BJ (cell line): Measurements from ENCODE around the gene MBTD1. TPM values are rescaled to one million over a fixed set of nuclear protein-coding genes. Genes with fewer than 3 reads are reported as not detected.

Experiments
- CTCF ChIA-PET: fragments of 350-600 bp; formaldehyde crosslinking; extraction: SDS; loops from one replicate; lab custom pipeline; 2021; ENCODE audit warnings: antibody characterized with exemption, inconsistent platforms; lab: Yijun Ruan, JAX
- POLR2A ChIA-PET: fragments of 300-600 bp; sonication (Branson Sonifier 250); formaldehyde crosslinking; extraction: SDS; loops from one replicate; lab custom pipeline; 2021; ENCODE audit warnings: antibody characterized with exemption; lab: Charles Lee
- DNase-seq: peaks from one replicate; pipeline ENCODE4 v3.0.0-alpha.2; 2011; ENCODE audit warnings: low read depth
- H3K27me3 ChIP-seq: 2 replicates; pipeline ENCODE4 v1.6.0; 2011; ENCODE audit warnings: low read length; ENCODE audit not compliant: control insufficient read depth, insufficient read depth
- H3K36me3 ChIP-seq: 2 replicates; pipeline ENCODE4 v1.5.1; 2011; ENCODE audit warnings: low read length; ENCODE audit not compliant: control insufficient read depth, insufficient read depth
- H3K4me3 ChIP-seq: 2 replicates; pipeline ENCODE4 v1.5.1; 2011; ENCODE audit warnings: low read depth, mild to moderate bottlenecking, control low read depth, low read length
- CTCF ChIP-seq: IDR thresholded peaks from 2 replicates; pipeline ENCODE4 v1.5.1; 2011; ENCODE audit warnings: low read depth, mild to moderate bottlenecking, control low read depth, inconsistent platforms, low read length, moderate library complexity; ENCODE audit not compliant: insufficient read depth
- polyA plus RNA-seq: library from polyadenylated mRNA; depleted of rRNA; stranded (reverse); fragments of >200 nt; gene quantifications from 2 replicates; pipeline ENCODE4 v1.2.3, GENCODE V29; 2011

The MBTD1 gene
- polyA plus RNA-seq, 1 experiment = 2.8 TPM

GRCh38 chr17:51166987-51167931 lies 92.6 kb downstream of the MBTD1 start:
- CTCF ChIA-PET = interaction anchor here (0.9 to 1.1 kb wide), 2 partner anchors 12 to 24 kb away, joined by 3 to 4 read pairs; no protein-coding TSS in a partner anchor
- no peak for DNase-seq
- POLR2A ChIA-PET = no interaction called here

GRCh38 chr17:51166198-51166986 lies 93.5 kb downstream of the MBTD1 start, which contains the start of gene NME2:
TSS of gene NME2 (plus strand) at chr17:51166411. CDS start at chr17:51166831, 420 bp downstream.
- no peak for TF ChIP-seq CTCF
- CTCF ChIA-PET = interaction anchor here (0.8 to 1.3 kb wide), 4 partner anchors 12 to 168 kb away, joined by 3 read pairs; no protein-coding TSS in a partner anchor
- Histone ChIP-seq H3K4me3 (peak within 1 kb of the TSS; percentile 90), H3K36me3 (peaks cover 15% of the 10 kb centered on the region), H3K27me3 (no peaks in the 10 kb centered on the region)
- DNase-seq = no peak
- POLR2A ChIA-PET = no interaction called here

More at GRCh38 chr17:51166987-51167931, 92.6 kb downstream of the MBTD1 start:
- H3K27me3 ChIP-seq = no peaks in the 10 kb centered on the region
- peak overlapping the region; percentile 90 for H3K4me3 ChIP-seq
- peak; percentile 89 for TF ChIP-seq CTCF
- peaks cover 13% of the 10 kb centered on the region for H3K36me3 ChIP-seq

GRCh38 chr17:51165680-51166197 lies 94.1 kb downstream of the MBTD1 start:
- no peak for TF ChIP-seq CTCF
- Histone ChIP-seq H3K36me3 (peaks cover 14% of the 10 kb centered on the region), H3K4me3 (peak overlapping the region; percentile 90), H3K27me3 (no peaks in the 10 kb centered on the region)
- ChIA-PET POLR2A (no interaction called here), CTCF (interaction anchor here (0.6 to 1.3 kb wide), 7 partner anchors 11 to 167 kb away, joined by 3 to 5 read pairs (median 3); partner anchors contain the start of gene NME1)
- DNase-seq = no peak

GRCh38 chr17:51164911-51165679 lies 94.8 kb downstream of the MBTD1 start:
- ChIA-PET CTCF (interaction anchor here (0.6 to 1.4 kb wide), 5 partner anchors 12 to 167 kb away, joined by 3 to 5 read pairs (median 3); partner anchors contain the start of gene NME1), POLR2A (no interaction called here)
- DNase-seq = no peak
- peak overlapping the region; percentile 90; the same call in 1 of the 2 replicates for H3K4me3 ChIP-seq
- no peak for TF ChIP-seq CTCF
- peaks cover 13% of the 10 kb centered on the region for H3K36me3 ChIP-seq
- H3K27me3 ChIP-seq = no peaks in the 10 kb centered on the region
